GM21447 (cell line): ENCODE measurements around the gene BAK1.
A peak's percentile ranks its signal among the peaks of the same experiment; 100 is the strongest.

Experiments
- ATAC-seq: cut with Tn5 transposase; IDR thresholded peaks from one replicate; pipeline ENCODE4 v1.9.1; 2021; ENCODE audit not compliant: unreplicated experiment

Gene BAK1

GRCh38 chr6:33587529-33587928 is 7.5 kb upstream of the BAK1 start:
- ATAC-seq, result no peak

GRCh38 chr6:33586108-33586640 is 6.1 kb upstream of the BAK1 start:
- no peak for ATAC-seq

- ATAC-seq, result peak; percentile 52
Observed at GRCh38 chr6:33585403-33586107, 5.5 kb upstream of the BAK1 start.

GRCh38 chr6:33584700-33585402 is 4.8 kb upstream of the BAK1 start:
- ATAC-seq, result no peak

- ATAC-seq, result no peak
Observed at GRCh38 chr6:33583591-33584155, 3.6 kb upstream of the BAK1 start.

GRCh38 chr6:33581186-33581585 is 1.1 kb upstream of the BAK1 start:
- ATAC-seq, result no peak

- ATAC-seq, result peak; percentile 46
Observed at GRCh38 chr6:33578588-33579011, 1.5 kb downstream of the BAK1 start.

GRCh38 chr6:33578164-33578563 is 1.9 kb downstream of the BAK1 start:
- no peak for ATAC-seq

GRCh38 chr6:33577718-33578117 is 2.4 kb downstream of the BAK1 start:
- no peak for ATAC-seq

- no peak for ATAC-seq
Observed at GRCh38 chr6:33577106-33577535, 3.0 kb downstream of the BAK1 start.

- no peak for ATAC-seq
Observed at GRCh38 chr6:33576668-33577067, 3.4 kb downstream of the BAK1 start.

- ATAC-seq, result no peak
Observed at GRCh38 chr6:33575211-33575610, 4.9 kb downstream of the BAK1 start.

- ATAC-seq, result peak; percentile 1
Observed at GRCh38 chr6:33571637-33572316, 8.3 kb downstream of the BAK1 start.

- peak; percentile 83 for ATAC-seq
Observed at GRCh38 chr6:33570806-33571636, 9.1 kb downstream of the BAK1 start.

- no peak for ATAC-seq
Observed at GRCh38 chr6:33568826-33569570, 11.1 kb downstream of the BAK1 start.

GRCh38 chr6:33567836-33568235 is 12.2 kb downstream of the BAK1 start:
- ATAC-seq, result no peak

- no peak for ATAC-seq
Observed at GRCh38 chr6:33566182-33567084, 13.6 kb downstream of the BAK1 start.

GRCh38 chr6:33558801-33559200 is 21.3 kb downstream of the BAK1 start:
- no peak for ATAC-seq

- ATAC-seq, result no peak
Observed at GRCh38 chr6:33557376-33557775, 22.7 kb downstream of the BAK1 start.
